Dendritic cell treated with granulocyte-macrophage colony-stimulating factor and Interleukin-4, amounts not matched to agents 40 ng/mL and 50 ng/mL, for 4 days (primary cell): ENCODE measurements around the gene KIF11.
"Not testable (repeated sequence)": the region's sequence is repeated elsewhere in the genome, so short reads cannot be mapped to it uniquely, and the experiment has no call there.

Experiments
- H3K27ac Mint-ChIP-seq: one replicate; pipeline ENCODE4 v1.8.0; 2022; ENCODE audit warnings: mild to moderate bottlenecking, mixed read lengths
- H3K27me3 Mint-ChIP-seq: one replicate; pipeline ENCODE4 v1.8.0; 2022; ENCODE audit warnings: mild to moderate bottlenecking, mixed read lengths
- H3K36me3 Mint-ChIP-seq: one replicate; pipeline ENCODE4 v1.8.0; 2022; ENCODE audit warnings: low read depth, mixed read lengths
- H3K4me1 Mint-ChIP-seq: one replicate; pipeline ENCODE4 v1.8.0; 2022; ENCODE audit warnings: low read depth, mixed read lengths
- H3K4me3 Mint-ChIP-seq: one replicate; pipeline ENCODE4 v1.8.0; 2022; ENCODE audit warnings: mild to moderate bottlenecking, moderate library complexity, mixed read lengths
- H3K9me3 Mint-ChIP-seq: one replicate; pipeline ENCODE4 v1.8.0; 2022; ENCODE audit warnings: mixed read lengths
- intact Hi-C: fragments of 100-400 bp; cut with micrococcal nuclease; formaldehyde crosslinking; loops from one replicate; pipeline ENCODE4 v1.15.0; 2022

KIF11 gene

GRCh38 chr10:92619368-92619767, 26.4 kb downstream of the KIF11 start:
- intact Hi-C loops, result no loop called here
- H3K27ac Mint-ChIP-seq, result no peak overlapping the region
- H3K27me3 Mint-ChIP-seq, result no peaks in the 10 kb centered on the region
- no peak overlapping the region for H3K4me3 Mint-ChIP-seq
- no peaks in the 10 kb centered on the region for H3K9me3 Mint-ChIP-seq
- H3K4me1 Mint-ChIP-seq, result no peaks in the 10 kb centered on the region
- peaks cover 13% of the 10 kb centered on the region for H3K36me3 Mint-ChIP-seq

GRCh38 chr10:92627845-92628480, 35.0 kb downstream of the KIF11 start:
- Mint-ChIP-seq H3K36me3 (peaks cover 13% of the 10 kb centered on the region), H3K27ac (no peak overlapping the region), H3K4me3 (no peak overlapping the region), H3K4me1 (no peaks in the 10 kb centered on the region), H3K27me3 (no peaks in the 10 kb centered on the region), H3K9me3 (no peaks in the 10 kb centered on the region)
- intact Hi-C loops, result no loop called here

- Mint-ChIP-seq H3K27ac (no peak overlapping the region), H3K4me1 (no peaks in the 10 kb centered on the region), H3K4me3 (no peak overlapping the region), H3K27me3 (no peaks in the 10 kb centered on the region), H3K9me3 (no peaks in the 10 kb centered on the region), H3K36me3 (no peaks in the 10 kb centered on the region)
- intact Hi-C loops, result no loop called here
Measured at GRCh38 chr10:92629945-92630344, 37.0 kb downstream of the KIF11 start.

GRCh38 chr10:92638037-92638436, 45.1 kb downstream of the KIF11 start:
- H3K27me3 Mint-ChIP-seq, result no peaks in the 10 kb centered on the region
- intact Hi-C loops, result no loop called here
- H3K4me3 Mint-ChIP-seq, result no peak overlapping the region
- no peaks in the 10 kb centered on the region for H3K36me3 Mint-ChIP-seq
- peaks cover 5% of the 10 kb centered on the region for H3K4me1 Mint-ChIP-seq
- no peak overlapping the region for H3K27ac Mint-ChIP-seq
- no peaks in the 10 kb centered on the region for H3K9me3 Mint-ChIP-seq

- Mint-ChIP-seq H3K9me3 (no peaks in the 10 kb centered on the region), H3K27ac (no peak overlapping the region)
Measured at GRCh38 chr10:92640107-92640506, 47.2 kb downstream of the KIF11 start.

DNA sequence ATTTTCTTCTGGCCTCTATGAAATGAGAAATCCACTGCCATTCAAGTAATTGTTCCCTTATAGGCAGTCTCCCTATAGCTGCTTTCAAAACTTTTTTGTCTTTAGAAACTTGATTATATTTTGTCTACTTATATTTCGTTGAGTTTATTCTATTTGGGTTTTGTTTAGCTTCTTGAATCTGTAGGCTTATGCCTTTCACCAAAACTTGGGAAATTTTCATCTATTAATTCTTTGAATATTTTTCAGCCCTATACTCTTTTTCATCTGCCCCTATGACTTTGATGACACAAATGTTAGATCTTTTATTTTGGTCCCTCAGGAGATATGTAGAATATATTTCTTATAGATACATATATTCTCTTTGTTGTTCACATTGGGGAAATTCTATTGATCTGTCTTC, 48.6 kb downstream of the KIF11 start:
- H3K27ac Mint-ChIP-seq, result no peak overlapping the region
- intact Hi-C loops, result loop anchor here (5.0 kb wide), 1 partner anchor 124 kb away; no protein-coding TSS in a partner anchor
- H3K36me3 Mint-ChIP-seq, result no peaks in the 10 kb centered on the region
- no peaks in the 10 kb centered on the region for H3K9me3 Mint-ChIP-seq
- no peaks in the 10 kb centered on the region for H3K27me3 Mint-ChIP-seq
- H3K4me3 Mint-ChIP-seq, result no peak overlapping the region
- peaks cover 5% of the 10 kb centered on the region for H3K4me1 Mint-ChIP-seq

More at GRCh38 chr10:92640107-92640506, 47.2 kb downstream of the KIF11 start:
- Mint-ChIP-seq H3K27me3 (no peaks in the 10 kb centered on the region), H3K4me1 (peaks cover 5% of the 10 kb centered on the region), H3K36me3 (no peaks in the 10 kb centered on the region), H3K4me3 (no peak overlapping the region)
- intact Hi-C loops, result loop anchor here (5.0 kb wide), 1 partner anchor 123 kb away; no protein-coding TSS in a partner anchor

DNA sequence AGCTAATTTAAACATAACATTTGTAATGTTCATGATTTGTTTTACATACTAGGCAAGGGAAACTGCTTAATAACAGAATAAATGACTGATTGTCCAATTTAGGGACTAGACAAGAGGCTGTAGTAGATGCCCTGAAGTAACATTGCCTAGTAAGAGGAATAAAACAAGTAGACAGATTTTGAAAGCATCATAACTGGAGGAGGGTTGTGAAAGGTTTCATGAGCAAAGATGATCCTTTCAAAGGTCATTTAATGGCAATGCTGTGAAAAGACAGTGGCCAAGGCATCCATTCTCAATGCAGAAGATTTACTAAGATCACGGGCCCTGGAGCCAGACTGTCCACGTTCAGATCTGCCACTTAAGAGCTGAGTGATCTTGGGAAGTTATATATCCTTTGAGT, 52.0 kb downstream of the KIF11 start:
- intact Hi-C loops, result loop anchor here (5.0 kb wide), 1 partner anchor 128 kb away; no protein-coding TSS in a partner anchor
- Mint-ChIP-seq H3K4me3 (no peak overlapping the region), H3K27me3 (no peaks in the 10 kb centered on the region), H3K36me3 (peaks cover 7% of the 10 kb centered on the region), H3K27ac (no peak overlapping the region), H3K9me3 (no peaks in the 10 kb centered on the region), H3K4me1 (no peaks in the 10 kb centered on the region)

DNA sequence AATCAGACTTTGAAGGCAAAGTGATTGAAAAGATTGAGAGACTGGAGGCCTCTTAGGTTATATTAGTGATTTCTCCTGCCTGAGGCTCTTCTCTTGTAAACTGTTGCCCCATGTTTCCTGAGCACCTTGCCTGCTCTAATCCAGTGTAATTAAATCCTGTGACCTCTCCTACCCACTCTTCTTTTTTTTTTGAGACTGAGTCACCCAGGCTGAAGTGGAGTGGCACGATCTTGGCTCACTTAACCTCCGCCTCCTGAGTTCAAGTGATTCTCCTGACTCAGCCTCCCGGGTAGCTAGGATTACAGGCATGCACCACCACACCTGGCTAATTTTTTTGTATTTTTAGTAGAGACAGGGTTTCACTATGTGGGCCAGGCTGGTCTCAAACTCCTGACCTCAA, 57.9 kb downstream of the KIF11 start:
- not testable (repeated sequence) for H3K4me1 Mint-ChIP-seq

DNA sequence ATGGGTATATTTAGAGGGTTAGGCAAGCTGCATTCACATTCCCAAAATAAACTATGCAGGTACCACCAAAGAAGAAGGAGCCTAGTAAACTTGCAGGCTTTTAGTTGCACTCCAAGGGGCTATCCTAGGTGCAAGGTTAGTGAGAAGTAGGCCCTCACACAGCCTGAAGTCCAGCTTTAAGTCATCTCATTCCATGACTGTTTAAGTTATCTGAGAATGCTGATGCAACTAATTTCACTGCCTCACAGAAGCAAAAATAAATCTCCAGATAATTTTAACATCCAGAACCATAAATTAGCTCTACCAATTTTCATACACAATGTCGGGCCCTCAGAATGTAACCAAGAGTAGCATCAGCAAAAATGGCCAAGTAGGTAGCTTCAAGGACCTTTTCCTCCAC, 62.5 kb downstream of the KIF11 start:
- no peaks in the 10 kb centered on the region for H3K9me3 Mint-ChIP-seq
- H3K4me1 Mint-ChIP-seq, result peaks cover 5% of the 10 kb centered on the region
- H3K27ac Mint-ChIP-seq, result no peak overlapping the region
- H3K36me3 Mint-ChIP-seq, result no peaks in the 10 kb centered on the region
- intact Hi-C loops, result no loop called here
- H3K27me3 Mint-ChIP-seq, result no peaks in the 10 kb centered on the region
- H3K4me3 Mint-ChIP-seq, result no peak overlapping the region

More for the DNA sequence above, 57.9 kb downstream of the KIF11 start:
- H3K9me3 Mint-ChIP-seq, H3K4me3 Mint-ChIP-seq, H3K36me3 Mint-ChIP-seq, intact Hi-C loops, H3K27ac Mint-ChIP-seq, H3K27me3 Mint-ChIP-seq: not testable (repeated sequence)

DNA sequence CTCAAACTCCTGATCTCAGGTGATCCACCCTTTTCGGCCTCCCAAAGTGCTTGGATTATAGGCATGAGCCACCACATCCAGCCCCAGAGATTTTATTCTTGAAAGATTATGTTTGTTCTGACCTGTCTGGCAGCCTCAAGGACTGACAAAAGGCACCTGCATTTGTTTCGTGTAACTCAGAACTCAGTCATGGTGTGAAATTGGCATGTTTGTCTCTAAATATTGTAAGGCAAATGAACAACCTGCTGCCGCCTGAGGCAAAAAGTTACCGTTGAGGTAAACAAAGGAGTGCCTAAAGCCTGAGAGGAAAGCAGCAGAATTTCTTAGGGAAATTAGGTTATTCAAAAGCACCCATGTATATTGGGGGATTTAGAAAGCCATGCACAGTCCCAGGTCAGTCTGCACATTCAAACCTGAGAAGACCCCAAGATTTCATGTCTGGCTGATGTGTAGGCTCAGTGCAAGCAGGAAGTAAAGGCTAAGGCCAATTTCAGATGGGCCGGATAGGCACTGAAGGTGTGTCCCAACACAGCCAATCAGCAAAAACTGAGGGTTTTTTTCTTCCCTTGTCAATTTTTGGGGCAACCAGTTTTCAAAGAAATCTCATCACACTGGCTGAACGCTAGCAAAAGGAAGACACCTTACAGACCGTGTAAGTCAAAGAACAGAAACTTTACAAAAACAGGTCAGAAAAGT, 63.5 kb downstream of the KIF11 start:
- Mint-ChIP-seq H3K4me1 (peaks cover 5% of the 10 kb centered on the region), H3K9me3 (peaks cover 4% of the 10 kb centered on the region), H3K27ac (no peak overlapping the region), H3K36me3 (no peaks in the 10 kb centered on the region), H3K27me3 (no peaks in the 10 kb centered on the region), H3K4me3 (no peak overlapping the region)
- intact Hi-C loops, result no loop called here

- no peaks in the 10 kb centered on the region for H3K36me3 Mint-ChIP-seq
- peaks cover 9% of the 10 kb centered on the region for H3K9me3 Mint-ChIP-seq
- intact Hi-C loops, result no loop called here
- H3K27me3 Mint-ChIP-seq, result no peaks in the 10 kb centered on the region
- no peak overlapping the region for H3K4me3 Mint-ChIP-seq
- H3K27ac Mint-ChIP-seq, result no peak overlapping the region
- H3K4me1 Mint-ChIP-seq, result peaks cover 5% of the 10 kb centered on the region
Measured at GRCh38 chr10:92657024-92657423, 64.1 kb downstream of the KIF11 start.

- Mint-ChIP-seq H3K4me1 (no peaks in the 10 kb centered on the region), H3K9me3 (peaks cover 31% of the 10 kb centered on the region), H3K36me3 (peaks cover 8% of the 10 kb centered on the region), H3K27me3 (no peaks in the 10 kb centered on the region), H3K4me3 (no peak overlapping the region), H3K27ac (no peak overlapping the region)
- intact Hi-C loops, result no loop called here
Measured at GRCh38 chr10:92662848-92663247, 69.9 kb downstream of the KIF11 start.

- Mint-ChIP-seq H3K27ac (no peak overlapping the region), H3K9me3 (peaks cover 31% of the 10 kb centered on the region), H3K27me3 (no peaks in the 10 kb centered on the region), H3K36me3 (peaks cover 8% of the 10 kb centered on the region), H3K4me1 (peaks cover 4% of the 10 kb centered on the region), H3K4me3 (no peak overlapping the region)
- intact Hi-C loops, result no loop called here
Measured at GRCh38 chr10:92664322-92664721, 71.4 kb downstream of the KIF11 start.

DNA sequence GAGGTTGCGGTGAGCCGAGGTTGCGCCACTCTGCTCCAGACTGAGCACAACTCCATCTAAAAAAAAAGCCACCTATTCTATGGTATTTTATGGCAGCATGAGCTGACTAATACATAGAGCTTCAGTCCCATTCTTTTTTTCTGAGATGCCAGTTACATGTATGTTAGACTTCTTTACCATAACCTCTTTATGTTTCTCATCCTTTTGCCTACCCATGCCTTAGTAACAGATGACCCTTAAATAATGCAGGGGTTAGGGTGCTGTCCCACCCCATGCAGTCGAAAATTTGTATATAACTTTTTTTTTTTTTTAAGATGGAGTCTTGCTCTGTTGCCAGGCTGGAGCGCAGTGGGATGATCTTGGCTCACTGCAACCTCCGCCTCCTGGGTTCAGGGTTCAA, 74.1 kb downstream of the KIF11 start:
- H3K27ac Mint-ChIP-seq, result no peak overlapping the region

More for the DNA sequence above, 74.1 kb downstream of the KIF11 start:
- Mint-ChIP-seq H3K4me1 (peaks cover 9% of the 10 kb centered on the region), H3K36me3 (peaks cover 8% of the 10 kb centered on the region), H3K27me3 (no peaks in the 10 kb centered on the region), H3K9me3 (peaks cover 22% of the 10 kb centered on the region), H3K4me3 (no peak overlapping the region)
- intact Hi-C loops, result no loop called here
